SIG-M5 treated with dmso at 0.1 percent for 504 hours (cell line): ENCODE measurements around the gene GRID2.
"Not testable (repeated sequence)": the region's sequence is repeated elsewhere in the genome, so short reads cannot be mapped to it uniquely, and the experiment has no call there.

Experiments
- DNase-seq: peaks from one replicate; lab custom pipeline; 2025; ENCODE audit not compliant: unreplicated experiment; lab: John Stamatoyannopoulos, UW

The GRID2 gene

DNA sequence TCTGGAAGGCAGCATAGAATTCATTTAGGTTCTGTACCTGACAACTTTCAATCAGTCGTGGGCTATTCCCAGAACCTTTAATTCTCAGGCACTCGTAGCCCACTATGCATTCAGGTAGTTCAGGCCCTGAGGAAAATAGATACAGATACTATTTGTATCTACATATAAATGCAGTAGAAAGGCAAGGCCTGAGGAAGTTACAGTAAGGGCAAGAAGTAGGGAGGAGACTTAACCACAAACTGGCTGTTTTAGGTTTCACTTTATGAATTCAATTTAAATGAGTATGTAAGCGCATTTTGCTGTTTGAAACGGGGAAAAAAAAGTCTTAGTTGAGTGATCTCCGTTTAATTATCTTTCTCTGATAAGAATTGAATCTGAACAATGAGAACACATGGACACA is 995.4 kb downstream of the GRID2 start:
- no peak for DNase-seq

DNA sequence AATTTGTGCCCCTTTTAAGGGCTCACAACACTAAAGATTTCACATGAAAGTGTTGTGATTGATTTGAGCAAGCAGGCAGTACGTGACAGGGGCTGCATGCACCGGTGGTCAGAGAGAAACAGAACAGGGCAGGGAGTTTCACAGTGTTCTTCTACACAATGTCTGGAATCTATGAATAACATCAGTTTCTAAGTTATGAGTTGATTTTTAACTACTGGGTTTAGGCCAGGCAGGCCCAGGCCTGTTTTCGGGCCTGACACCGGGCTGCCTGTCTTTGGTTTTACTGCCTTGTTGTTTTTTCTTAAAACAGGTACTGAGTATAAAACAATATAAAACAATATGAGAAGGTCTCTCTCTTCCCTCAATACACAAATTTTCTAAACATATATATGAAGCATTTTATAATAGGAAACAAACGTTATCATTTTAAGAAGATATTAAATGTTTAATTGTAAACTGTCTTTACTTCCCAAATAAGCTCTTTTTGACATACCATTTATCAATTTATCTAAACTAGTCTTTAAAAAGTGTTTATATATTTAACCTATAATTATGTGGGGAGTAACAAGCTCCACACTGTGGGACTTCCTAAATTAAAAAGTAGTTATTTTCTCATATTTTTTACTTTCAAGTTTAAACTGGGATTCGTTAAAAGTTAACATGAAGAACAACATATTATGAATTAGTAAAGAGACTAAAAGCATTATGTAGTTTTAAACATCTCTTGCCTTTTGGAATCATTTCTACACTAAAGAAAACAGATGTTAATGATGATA is 997.2 kb downstream of the GRID2 start:
- DNase-seq, result not testable (repeated sequence)

DNA sequence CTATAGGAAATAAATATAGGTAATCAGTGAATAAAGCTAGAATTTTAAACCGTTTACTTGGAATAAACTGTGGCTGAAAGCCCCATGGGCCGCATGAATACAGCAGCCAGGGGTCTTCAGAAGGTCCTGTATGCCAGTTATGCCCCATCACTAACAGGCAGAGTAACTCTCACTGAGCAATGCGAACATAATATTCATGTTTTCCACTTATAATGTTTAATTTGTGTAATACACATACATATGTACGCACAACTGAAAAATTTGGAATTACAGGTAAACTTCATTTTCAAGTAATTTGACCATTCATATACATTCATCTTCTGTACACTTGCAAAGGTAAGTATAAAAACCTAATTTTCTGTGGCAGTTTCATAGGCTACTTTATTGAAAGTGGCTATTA is 998.5 kb downstream of the GRID2 start:
- no peak for DNase-seq

DNA sequence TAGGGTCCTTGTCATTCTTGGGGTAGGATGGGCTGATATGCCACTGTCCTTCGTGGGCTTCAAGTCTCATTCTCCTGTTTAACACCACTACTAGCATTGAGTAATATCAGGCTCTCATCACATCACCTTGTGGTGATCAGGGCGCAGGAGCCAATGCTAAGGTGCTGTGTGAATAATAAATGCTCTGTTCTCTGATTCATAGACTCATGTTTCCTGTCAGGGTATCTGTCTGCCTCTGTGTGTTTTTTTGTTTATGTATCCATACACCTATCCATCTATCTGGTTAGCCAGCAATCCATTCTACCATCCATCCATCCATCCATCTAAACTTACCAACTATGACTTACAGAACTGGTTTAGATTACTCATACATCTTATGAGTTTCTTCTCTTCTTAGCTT is 999.7 kb downstream of the GRID2 start:
- DNase-seq, result no peak

DNA sequence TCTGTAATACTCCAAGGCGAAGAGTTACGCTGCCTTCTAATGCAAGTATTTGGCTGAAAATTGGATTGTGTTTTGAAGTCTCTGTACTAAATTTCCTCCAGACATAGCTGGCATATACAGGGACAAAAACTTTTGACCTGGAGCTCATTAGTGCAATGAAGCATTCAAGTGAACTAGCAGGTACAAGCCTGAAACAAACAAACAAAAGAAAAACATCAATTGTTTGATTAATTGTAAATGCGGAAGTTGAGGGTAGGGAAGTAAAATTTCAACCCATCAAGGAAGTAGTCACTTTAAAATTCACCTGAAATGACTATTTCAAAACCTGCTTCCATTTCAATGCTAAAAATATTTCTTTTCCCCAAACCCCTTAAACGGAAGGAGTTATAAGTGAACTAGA is 1008.5 kb downstream of the GRID2 start:
- DNase-seq, result no peak

DNA sequence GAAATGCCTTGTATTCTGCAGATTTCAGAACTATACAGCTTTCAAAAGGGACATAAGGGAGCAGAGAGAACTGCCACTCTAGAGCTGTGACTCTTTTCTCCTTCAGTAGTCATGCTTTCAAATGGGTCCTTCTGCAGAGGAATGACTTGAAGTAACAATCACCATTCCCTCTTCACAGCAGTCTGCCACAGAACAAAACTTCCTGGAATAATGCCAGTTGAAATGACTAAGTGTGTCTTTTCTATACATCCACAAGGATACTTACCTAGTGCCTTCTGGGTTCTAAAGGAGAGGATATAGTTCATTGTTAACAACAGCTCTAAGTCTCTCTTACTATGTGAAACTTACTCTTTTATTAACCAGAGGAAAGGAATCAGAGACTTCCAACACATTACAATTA is 1009.4 kb downstream of the GRID2 start:
- DNase-seq, result no peak

DNA sequence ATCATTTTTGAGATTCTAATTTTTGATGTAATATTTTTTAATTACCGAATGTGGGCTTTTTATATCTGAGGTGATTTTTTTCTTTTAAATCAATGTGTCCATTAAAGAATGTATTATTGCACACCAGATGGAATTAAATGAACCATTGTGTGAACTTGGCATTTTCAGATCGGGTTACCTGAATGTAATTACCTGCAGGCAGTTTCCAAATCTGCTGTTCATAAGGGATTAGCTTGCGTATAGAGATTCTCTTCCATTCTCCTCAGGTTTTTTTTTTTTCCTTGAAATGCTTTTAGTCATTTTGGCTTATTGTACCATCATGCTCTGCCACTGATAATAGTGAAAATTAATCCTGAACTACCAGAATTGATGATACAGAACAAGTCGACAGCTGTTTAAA is 1013.3 kb downstream of the GRID2 start:
- no peak for DNase-seq

DNA sequence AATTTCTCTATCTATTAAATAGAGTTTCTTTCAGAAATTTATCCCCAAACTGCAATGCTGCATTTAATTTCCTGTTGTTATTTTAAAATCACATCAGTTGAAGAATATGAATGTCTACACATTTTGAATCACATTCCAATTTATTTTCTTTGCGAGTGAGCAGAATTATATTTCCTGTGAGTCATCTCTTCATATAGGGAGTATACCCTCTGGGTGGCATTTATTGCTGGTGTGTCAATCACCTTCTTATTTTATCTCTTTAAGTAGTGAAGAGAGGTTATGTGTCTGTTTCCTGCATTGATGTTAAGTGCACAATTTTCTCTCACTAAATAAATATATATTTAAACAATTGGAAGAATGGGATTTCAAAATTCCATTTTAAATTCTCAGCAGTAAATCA is 1013.8 kb downstream of the GRID2 start:
- DNase-seq, result no peak

DNA sequence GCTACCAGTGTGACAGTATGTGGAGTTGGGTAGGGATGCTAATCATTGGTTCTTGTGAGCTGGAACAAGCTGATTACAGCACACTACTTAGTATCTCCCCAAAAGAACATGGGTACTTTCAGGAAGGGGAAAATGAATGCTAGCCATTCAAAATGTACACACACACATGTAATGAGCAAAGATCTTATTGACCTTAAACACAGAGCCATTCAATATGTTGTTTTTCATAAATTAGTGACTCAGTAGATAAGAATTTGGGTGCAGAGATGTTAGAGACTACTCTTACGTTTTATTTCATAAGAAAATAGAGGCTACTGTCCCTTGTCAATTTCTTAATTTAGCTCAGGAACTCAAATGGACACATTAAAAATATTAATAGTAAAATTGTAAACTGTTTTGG is 1015.3 kb downstream of the GRID2 start:
- DNase-seq, result no peak

DNA sequence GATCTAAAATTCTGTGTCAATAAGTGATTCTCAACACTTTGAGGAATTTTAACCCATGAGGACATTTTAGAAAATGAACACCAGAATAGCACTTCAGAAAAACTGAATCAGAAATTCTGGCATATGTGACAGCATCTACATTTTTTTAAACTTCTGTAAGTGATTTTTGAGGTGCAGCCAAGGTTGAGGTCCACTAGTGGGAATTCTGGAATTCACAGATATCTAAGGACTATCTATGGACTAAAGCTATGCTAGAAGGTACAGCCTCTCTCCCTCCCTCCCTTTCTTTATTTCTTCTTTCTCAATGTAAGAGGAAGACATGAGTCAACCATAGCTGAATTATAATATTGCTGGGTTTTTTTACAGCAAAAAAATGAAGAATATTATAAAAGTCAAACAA is 1016.6 kb downstream of the GRID2 start:
- no peak for DNase-seq

DNA sequence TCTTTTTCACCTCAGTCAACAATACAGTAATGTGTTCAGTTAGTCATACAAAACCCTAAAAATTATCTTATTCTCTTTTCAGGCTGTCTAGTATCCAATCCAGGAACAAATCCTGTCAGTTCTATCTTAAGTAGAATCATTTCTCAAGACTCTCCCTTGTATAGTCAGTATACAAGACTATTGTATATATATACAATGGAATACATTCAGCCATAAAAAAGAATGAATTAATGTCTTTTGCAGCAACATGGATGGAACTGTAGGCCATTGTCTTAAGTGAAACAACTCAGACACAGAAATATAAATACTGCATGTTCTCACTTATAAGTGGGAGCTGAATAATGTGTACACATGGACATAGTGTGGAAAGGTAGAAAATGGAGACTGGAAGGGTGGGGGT is 1023.6 kb downstream of the GRID2 start:
- DNase-seq, result no peak

DNA sequence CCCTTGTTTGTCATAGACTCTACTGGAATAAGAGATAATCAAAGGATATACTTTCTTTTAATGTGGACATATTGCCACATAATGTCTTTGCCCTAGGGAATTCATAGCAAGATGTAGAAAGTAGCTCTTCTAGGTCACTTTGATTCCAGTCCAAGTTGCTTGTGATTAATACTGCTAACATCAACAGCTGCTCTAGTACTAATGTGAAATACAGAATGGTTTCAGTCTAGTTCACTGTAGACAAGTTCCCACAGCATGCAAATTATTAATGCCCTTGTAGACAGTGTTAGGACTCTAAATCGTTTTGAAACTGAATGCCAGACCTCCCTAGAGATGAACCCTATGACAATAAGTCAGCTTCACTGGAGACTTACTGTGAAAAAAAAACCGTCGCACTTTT is 1030.2 kb downstream of the GRID2 start:
- DNase-seq, result no peak

DNA sequence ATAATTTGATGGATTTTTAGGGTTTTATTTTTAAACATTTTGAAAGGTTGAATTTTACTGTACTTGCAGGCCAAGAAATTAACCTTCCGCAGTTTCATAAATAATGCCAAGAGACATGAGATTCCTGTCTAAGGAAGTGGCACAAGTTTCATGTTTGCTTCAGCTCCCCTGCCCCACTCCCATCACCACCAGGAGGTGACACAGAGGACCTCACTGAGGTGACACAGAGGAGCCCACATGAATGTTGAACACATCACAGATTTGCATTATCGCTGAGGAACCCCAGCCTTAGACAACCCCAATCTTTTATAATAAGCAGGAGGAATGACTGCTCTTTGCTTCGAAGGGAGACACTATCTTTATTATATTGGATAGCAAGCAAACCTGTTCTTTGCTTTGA is 1033.4 kb downstream of the GRID2 start:
- DNase-seq, result no peak

DNA sequence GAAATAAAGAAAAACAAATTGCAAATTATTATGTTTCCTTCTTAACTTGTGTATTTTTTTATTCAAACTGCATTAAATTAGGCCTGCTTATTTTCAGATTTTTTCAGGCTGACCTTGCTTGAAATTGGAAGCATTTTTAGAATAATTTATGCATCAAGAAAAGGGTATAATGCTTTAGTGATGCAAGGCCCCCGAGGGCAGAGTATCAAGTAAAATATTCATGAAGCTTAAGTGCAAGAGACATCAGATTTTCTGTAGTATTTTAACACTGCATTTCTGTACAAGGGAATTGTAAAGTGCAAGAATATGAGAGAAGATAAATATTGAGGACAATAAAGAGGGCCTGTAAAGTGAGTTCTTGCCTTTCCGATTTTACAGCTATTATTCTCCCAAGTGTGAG is 1039.0 kb downstream of the GRID2 start:
- DNase-seq, result no peak

DNA sequence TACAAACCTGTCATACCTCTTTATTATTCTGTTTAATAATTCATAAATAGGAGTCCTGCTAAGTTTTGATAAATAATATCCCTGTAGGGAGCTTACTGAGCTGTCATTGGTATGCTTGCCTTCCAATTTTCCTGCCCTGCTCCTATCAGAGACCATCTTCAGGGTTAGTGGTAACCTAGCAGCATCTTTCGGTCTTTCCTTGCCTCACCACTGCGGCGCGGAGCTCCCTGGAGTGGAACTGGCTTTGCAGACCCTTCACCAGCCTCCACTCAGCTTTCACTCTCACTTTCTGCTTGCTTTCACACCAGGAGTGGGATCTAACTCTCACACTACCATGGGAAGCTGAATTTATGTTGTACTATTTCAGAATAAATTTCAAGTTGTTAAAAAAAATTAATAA is 1043.1 kb downstream of the GRID2 start:
- DNase-seq, result no peak

DNA sequence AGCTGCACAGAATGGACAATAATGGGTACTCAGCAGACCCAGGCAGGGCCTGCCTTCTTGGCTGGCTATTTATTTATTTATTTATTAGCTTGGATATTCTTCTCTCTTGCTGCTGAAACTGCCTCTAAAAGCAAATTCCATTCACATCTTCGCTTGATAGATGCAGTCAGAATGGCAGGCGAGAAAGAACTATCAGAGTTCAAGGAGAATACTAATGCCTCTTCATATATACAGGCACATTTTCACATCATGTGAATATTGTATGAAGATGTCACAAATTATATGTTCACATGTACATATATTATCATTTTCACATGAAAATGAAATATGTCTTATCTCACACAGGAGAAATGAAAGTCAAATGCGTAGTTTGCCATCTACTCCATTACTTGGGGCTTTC is 1045.1 kb downstream of the GRID2 start:
- DNase-seq, result no peak

DNA sequence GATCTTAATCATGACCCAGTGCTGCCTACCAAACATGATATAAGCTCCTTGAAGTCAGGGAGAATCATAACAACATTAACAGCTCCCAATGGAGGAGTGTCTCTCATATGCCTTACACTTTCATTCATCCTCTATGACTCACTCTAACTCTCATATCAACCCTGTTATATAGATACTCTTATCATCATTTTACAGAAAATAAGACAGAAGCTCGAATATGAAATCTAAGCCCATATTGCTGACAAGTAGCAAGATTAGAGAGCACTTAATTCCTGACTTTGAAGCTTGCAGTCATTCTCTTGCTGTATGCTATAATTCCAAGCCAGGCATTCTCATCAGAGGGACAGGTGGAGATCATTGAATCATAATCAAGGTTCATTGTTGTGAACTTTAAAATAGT is 1048.1 kb downstream of the GRID2 start:
- DNase-seq, result no peak

DNA sequence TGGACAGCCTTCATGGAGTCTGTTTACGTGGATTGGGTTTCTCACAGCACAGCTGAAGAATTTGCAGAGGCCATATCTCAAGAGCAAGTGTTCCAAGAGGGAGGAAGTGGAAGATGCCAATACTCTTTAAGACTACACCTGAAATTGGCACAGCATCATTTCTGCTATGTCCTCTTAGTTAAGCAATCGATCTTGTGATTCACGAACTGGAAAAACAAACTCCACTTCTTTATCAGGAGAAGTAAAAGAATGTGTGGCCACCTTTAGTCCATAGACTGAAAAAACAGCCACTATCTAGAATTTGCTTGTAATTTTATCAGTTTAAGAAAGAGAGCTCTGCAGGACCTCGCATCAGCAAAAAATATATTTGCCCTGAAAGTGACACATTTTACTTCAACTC is 1051.6 kb downstream of the GRID2 start:
- no peak for DNase-seq

DNA sequence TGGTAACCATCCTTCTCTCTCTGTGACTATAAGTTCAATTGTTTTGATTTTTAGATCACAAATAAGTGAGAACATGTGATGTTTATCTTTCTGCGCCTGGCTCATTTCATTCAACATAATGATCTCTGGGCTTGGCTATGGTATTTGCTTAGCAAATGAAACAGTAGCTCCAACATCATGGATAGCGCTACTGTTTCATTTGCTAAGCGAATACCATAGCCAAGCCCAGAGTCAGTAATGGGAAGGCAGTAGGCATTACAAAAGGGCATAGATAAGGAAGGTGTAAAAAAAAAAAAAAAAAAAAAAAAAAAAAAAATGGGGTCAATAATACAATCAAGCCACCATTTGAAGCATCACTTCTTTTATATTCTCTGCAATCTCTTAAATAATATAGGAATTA is 1055.8 kb downstream of the GRID2 start:
- DNase-seq, result no peak

DNA sequence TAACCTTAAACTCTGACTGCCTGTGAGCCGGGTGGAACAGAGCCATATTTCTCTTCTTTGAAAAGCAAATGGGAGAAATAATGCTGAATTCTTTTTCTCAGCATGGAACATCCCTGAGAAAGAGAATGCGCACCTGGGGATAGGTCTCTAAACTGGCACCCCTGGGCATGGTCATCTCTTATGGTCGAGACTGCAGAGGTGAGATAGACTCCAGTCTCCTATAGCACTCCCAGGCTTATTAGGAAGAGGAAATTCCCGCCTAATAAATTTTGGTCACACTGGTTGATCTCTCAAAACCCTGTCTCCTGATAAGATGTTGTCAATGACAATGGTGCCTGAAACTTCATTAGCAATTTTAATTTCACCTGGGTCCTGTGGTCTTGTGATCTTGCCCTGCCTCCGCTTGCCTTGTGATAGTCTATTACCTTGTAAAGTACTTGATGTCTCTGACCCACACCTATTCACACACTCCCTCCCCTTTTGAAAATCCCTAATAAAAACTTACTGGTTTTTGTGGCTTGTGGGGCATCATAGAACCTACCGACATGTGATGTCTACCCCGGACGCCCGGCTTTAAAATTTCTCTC is 1062.5 kb downstream of the GRID2 start:
- not testable (repeated sequence) for DNase-seq

DNA sequence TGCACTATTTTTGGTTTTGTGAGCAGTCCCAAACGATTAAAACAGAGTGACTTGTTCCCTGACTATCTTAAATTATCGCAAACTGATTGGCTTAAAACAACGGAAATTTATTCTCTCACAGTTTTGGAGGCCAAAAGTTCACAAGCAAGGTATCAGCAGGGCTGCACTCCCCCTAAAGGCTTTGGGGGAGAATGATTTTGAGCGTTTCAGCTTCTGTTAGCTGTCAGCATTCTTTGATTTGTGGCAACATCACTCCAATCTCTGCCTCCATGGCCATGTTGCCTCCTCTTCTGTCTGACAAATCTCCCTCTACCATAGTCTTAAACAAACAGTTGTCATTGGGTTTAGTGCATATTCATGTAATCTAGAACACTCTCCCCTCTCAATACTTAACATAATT is 1065.2 kb downstream of the GRID2 start:
- no peak for DNase-seq

DNA sequence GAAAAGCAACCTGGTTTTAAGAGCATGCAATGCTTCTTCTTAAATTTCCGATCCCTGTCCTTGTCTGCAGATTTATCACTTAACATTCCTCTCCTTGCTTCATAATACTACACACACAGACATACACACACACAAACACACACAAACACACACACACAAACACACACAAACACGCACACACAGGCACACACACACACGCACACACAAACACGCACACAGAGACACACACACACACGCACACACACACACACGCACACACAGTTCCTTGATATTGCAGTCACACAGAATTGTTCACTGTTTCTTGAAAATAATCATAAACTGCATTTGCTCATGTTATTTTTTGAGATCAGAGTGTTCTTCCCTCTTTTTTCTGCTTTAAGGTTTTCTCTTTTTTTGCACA is 1066.5 kb downstream of the GRID2 start:
- DNase-seq, result no peak
